Measurements from ENCODE around the gene RNASE9.

- TF ChIP-seq CTCF (IDR thresholded peaks at IDR 0.05; ENCODE audit: low read depth, low read length, missing input control), result no peak
- peak; percentile 11 for TF ChIP-seq FOXA2 (IDR thresholded peaks at IDR 0.05)
- TF ChIP-seq FOXA1 (IDR thresholded peaks at IDR 0.05), result no peak
- no peak for TF ChIP-seq JUND (IDR thresholded peaks at IDR 0.05)
- TF ChIP-seq MAX (IDR thresholded peaks at IDR 0.05), result peak; percentile 43
- no peak for TF ChIP-seq REST (IDR thresholded peaks at IDR 0.05)
- no peak for TF ChIP-seq YY1 (IDR thresholded peaks at IDR 0.05)
- no peak for TF ChIP-seq SP1 (IDR thresholded peaks at IDR 0.05)
- no peak for TF ChIP-seq EGR1 (IDR thresholded peaks at IDR 0.05; ENCODE audit: low read depth in 2 of 2)
Measured at GRCh38 chr14:20610002-20610765, 49.3 kb upstream of the RNASE9 start.
